Esophagus squamous epithelium (tissue), 5 donors: Measurements from ENCODE around the gene SLC41A3. TPM values are rescaled to one million over a fixed set of nuclear protein-coding genes. Genes with fewer than 3 reads are reported as not detected.

Experiments
- DNase-seq: peaks from one replicate; lab custom pipeline; 2025; lab: John Stamatoyannopoulos, UW
- H3K27ac ChIP-seq, 4 donors: fragments of 200-600 bp; sonication (generic); one replicate each; pipeline ENCODE4 v1.5.1; 2016 to 2019; ENCODE audit warnings: mild to moderate bottlenecking in 1 of 4
- H3K27me3 ChIP-seq, 4 donors: fragments of 200-600 bp; sonication (generic); 1 replicate in 3 of 4; 2 replicates in 1 of 4; pipeline versions ENCODE4 v1.5.1 to v1.6.0; 2017 to 2021; ENCODE audit warnings: antibody characterized with exemption in 1 of 4
- H3K36me3 ChIP-seq, 3 donors: fragments of 200-600 bp; sonication (generic); one replicate each; pipeline ENCODE4 v1.5.1; 2016 to 2019
- H3K4me1 ChIP-seq, 3 donors: fragments of 200-600 bp; sonication (generic); one replicate each; pipeline ENCODE4 v1.5.1; 2017 to 2019
- H3K4me3 ChIP-seq, 4 donors: fragments of 200-600 bp; sonication (generic); 1 replicate in 3 of 4; 2 replicates in 1 of 4; pipeline ENCODE4 v1.5.1; 2016 to 2019; ENCODE audit warnings: mild to moderate bottlenecking in 2 of 4, moderate library complexity in 1 of 4
- H3K9me3 ChIP-seq, 3 donors: fragments of 200-600 bp; sonication (generic); one replicate each; pipeline ENCODE4 v1.5.1; 2016 to 2019
- POLR2A ChIP-seq, 4 donors: fragments of 450-650 bp; IDR thresholded peaks; one replicate each; pipeline ENCODE4 v1.6.1; 2017; ENCODE audit warnings: antibody characterized with exemption in 4 of 4, mild to moderate bottlenecking in 4 of 4, moderate library complexity in 3 of 4
- WGBS, 2 donors: methylation state at CpG; one replicate each; pipeline ENCODE4 v1.1.5; 2018; 5-methylcytosine and 5-hydroxymethylcytosine counted together
- intact Hi-C: fragments of 100-400 bp; cut with DNase I; formaldehyde crosslinking; loops from one replicate; pipeline ENCODE4 v1.15.0; 2022
- total RNA-seq, 4 donors: library from RNA; depleted of rRNA; stranded (reverse); fragments of >200 nt; gene quantifications; one replicate each; pipeline ENCODE4 v1.1.0, GENCODE V29; 2016
- TF ChIP-seq, protein P1 (sequence below), 6 experiments: fragments of 450-650 bp in 4 of 6; fragments of 200-600 bp in 2 of 6; sonication (generic) in 2 of 6; IDR thresholded peaks; one replicate each; pipeline ENCODE4 v1.5.1; 2016 to 2019; ENCODE audit warnings: antibody characterized with exemption in 6 of 6, mild to moderate bottlenecking in 4 of 6, moderate library complexity in 4 of 6
- donor health status: DM: yes; HTN: yes; CAD: no.

The SLC41A3 gene
- total RNA-seq, 4 donors from 2014 or later = 17.7 to 46.5 (median 20.4) TPM

DNA sequence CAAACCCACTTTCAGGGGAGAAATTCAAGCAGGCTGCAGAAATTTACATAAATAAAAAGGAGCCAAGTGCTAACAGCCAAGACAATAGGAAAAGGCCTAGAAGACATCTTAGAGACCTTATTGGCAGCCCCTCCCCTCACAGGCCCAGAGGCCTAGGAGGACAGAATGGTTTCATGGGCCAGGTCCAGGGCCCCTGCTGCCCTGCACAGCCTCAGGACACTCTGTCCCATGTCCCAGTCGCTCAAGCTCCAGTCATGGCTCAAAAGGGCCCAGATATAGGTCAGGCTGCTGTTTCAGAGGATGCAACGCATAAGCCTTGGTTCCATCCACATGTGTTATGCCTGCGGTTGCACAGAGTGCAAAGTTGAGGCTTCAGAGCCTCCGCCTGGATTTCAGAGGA, 55.8 kb downstream of the SLC41A3 start:
- no peak for DNase-seq
- H3K4me1 ChIP-seq = no peaks in the 10 kb centered on the region
- intact Hi-C loops = no loop called here
- no peak overlapping the region for H3K4me3 ChIP-seq
- no peak overlapping the region for H3K27ac ChIP-seq
- WGBS, 2 donors = 100% methylated on average over 1 to 3 of the region's 4 CpGs
- no peaks in the 10 kb centered on the region for H3K27me3 ChIP-seq
- TF ChIP-seq POLR2A (IDR thresholded peaks at IDR 0.05) = no peak
- TF ChIP-seq, protein P1, sequence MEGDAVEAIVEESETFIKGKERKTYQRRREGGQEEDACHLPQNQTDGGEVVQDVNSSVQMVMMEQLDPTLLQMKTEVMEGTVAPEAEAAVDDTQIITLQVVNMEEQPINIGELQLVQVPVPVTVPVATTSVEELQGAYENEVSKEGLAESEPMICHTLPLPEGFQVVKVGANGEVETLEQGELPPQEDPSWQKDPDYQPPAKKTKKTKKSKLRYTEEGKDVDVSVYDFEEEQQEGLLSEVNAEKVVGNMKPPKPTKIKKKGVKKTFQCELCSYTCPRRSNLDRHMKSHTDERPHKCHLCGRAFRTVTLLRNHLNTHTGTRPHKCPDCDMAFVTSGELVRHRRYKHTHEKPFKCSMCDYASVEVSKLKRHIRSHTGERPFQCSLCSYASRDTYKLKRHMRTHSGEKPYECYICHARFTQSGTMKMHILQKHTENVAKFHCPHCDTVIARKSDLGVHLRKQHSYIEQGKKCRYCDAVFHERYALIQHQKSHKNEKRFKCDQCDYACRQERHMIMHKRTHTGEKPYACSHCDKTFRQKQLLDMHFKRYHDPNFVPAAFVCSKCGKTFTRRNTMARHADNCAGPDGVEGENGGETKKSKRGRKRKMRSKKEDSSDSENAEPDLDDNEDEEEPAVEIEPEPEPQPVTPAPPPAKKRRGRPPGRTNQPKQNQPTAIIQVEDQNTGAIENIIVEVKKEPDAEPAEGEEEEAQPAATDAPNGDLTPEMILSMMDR (IDR thresholded peaks at IDR 0.05) = no peak
- peaks cover 0 to 10% (median 10%) of the 10 kb centered on the region in 3 donors for H3K9me3 ChIP-seq
- H3K36me3 ChIP-seq = peaks cover 0 to 79% (median 6%) of the 10 kb centered on the region in 3 donors

DNA sequence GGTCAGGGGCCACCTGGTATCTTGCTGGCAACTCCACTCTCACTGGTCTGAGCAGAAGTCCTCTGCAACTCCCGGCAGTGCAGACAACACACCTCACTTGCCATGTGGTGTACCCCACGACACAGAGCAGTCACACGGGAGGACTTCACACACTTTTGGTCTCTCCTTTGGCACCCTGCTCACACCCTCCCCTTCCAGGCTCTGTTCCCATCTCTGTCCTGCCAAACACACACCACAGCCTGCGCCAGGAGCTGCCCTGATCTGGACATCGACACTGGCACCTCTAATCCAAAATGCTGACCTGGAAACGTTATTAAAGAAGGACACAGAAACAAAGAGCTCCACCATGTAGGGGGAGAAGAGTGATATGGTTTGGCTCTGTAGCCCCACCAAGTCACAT, 57.2 kb downstream of the SLC41A3 start:
- Histone ChIP-seq H3K27ac (no peak overlapping the region), H3K27me3 (no peaks in the 10 kb centered on the region), H3K4me1 (no peaks in the 10 kb centered on the region), H3K9me3 (peaks cover 0 to 10% (median 10%) of the 10 kb centered on the region in 3 donors), H3K4me3 (no peak overlapping the region), H3K36me3 (peaks cover 0 to 77% (median 0%) of the 10 kb centered on the region in 3 donors)
- no peak for DNase-seq
- WGBS, 2 donors = 74 to 93% methylated on average over 6 of the region's 6 CpGs
- intact Hi-C loops = no loop called here
- no peak for TF ChIP-seq POLR2A (IDR thresholded peaks at IDR 0.05)
- TF ChIP-seq, protein P1 (IDR thresholded peaks at IDR 0.05) = no peak

DNA sequence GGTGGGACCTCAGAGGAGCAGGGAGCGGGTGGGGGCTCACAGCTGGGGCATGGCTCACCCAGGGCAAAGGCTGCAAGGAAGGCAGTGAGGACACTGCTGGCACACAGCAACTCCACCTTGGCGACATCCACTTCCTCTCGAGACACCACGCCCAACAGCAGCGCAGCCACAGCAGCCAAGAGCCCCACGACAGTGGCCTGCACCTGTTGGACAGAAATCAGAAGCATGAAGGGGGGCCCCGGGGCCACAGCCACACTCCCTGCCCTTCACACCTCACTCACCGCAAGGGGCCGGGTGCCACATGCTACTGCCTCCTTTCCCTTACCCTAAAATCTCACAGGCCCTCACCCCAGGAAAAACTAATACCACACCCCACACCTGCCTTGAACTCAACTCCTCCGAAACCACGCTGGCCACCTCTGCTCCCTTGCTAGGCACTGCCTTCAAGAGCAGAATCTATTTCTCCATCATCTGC, 57.6 kb downstream of the SLC41A3 start:
- 82 to 94% methylated on average over 9 to 11 of the region's 11 CpGs for WGBS, 2 donors

DNA sequence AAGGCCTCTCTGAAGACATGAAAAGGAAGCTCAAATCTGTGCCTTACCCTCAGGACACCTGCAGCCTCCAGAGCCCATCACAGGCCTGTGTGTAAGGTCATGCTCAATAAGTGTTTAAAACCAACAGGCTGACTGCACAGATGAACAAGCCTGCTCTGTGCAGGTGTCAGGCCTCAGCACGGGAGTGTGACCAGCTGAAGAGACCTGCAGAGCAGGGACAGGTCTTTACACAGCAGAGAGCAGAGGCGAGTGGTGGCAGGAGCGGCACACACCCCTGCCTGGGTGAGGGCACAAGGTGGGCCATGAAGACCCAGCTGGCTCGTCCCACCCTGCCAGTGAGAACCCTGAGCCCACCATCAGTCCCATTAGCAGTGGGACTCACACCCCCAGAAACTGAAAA, 58.1 kb downstream of the SLC41A3 start:
- H3K4me1 ChIP-seq = no peaks in the 10 kb centered on the region
- no peaks in the 10 kb centered on the region for H3K27me3 ChIP-seq
- intact Hi-C loops = no loop called here
- peaks cover 0 to 10% (median 10%) of the 10 kb centered on the region in 3 donors for H3K9me3 ChIP-seq
- peaks cover 0 to 70% (median 0%) of the 10 kb centered on the region in 3 donors for H3K36me3 ChIP-seq
- no peak overlapping the region for H3K4me3 ChIP-seq
- H3K27ac ChIP-seq = no peak overlapping the region
- no peak for DNase-seq
- TF ChIP-seq, protein P1 (IDR thresholded peaks at IDR 0.05) = no peak
- TF ChIP-seq POLR2A (IDR thresholded peaks at IDR 0.05) = no peak
- WGBS, 2 donors = 60 to 93% methylated on average over 1 to 3 of the region's 4 CpGs

More for the DNA sequence above, 57.6 kb downstream of the SLC41A3 start:
- peaks cover 0 to 72% (median 0%) of the 10 kb centered on the region in 3 donors for H3K36me3 ChIP-seq
- intact Hi-C loops = no loop called here
- no peak overlapping the region for H3K4me3 ChIP-seq
- no peak overlapping the region for H3K27ac ChIP-seq
- no peaks in the 10 kb centered on the region for H3K27me3 ChIP-seq
- no peak for TF ChIP-seq POLR2A (IDR thresholded peaks at IDR 0.05)
- TF ChIP-seq, protein P1 (IDR thresholded peaks at IDR 0.05) = no peak
- H3K9me3 ChIP-seq = peaks cover 0 to 10% (median 10%) of the 10 kb centered on the region in 3 donors
- DNase-seq = no peak
- no peaks in the 10 kb centered on the region for H3K4me1 ChIP-seq

DNA sequence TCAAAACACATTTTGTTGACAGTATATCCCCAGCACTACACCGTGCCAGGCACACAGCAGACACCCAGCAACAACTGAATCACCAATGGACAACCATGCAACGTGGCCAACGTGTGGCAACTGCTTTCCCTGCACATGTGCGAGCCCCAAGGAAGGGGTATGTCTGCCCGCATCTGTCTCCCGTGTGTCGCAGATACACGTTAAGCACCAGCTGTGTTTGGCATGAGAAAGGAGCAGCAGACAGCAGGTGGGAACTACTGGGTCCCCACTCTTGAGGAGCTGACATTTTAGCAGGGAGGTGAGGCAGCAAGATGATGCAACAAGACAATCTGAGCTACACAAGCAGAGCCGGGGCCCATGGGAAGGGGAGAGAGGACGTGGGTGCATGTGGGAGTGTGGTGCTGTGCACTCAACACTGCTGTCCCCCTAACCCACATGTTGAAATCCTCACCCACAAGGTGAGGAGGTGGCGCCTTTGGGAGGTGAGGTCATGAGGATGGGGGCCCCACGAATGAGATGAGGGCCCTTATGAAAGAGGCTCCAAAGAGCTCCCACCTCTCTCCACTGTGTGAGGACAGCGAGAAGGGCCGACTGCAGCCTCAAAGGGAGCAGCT, 58.7 kb downstream of the SLC41A3 start:
- H3K27ac ChIP-seq = no peak overlapping the region
- no peak for DNase-seq
- no peak overlapping the region for H3K4me3 ChIP-seq
- no peaks in the 10 kb centered on the region for H3K27me3 ChIP-seq
- peaks cover 0 to 70% (median 0%) of the 10 kb centered on the region in 3 donors for H3K36me3 ChIP-seq
- intact Hi-C loops = no loop called here
- H3K4me1 ChIP-seq = no peaks in the 10 kb centered on the region
- 90 to 92% methylated on average over 11 to 13 of the region's 14 CpGs for WGBS, 2 donors
- TF ChIP-seq, protein P1 (IDR thresholded peaks at IDR 0.05) = no peak
- TF ChIP-seq POLR2A (IDR thresholded peaks at IDR 0.05) = no peak
- peaks cover 0 to 10% (median 10%) of the 10 kb centered on the region in 3 donors for H3K9me3 ChIP-seq
